Adrenal gland (tissue), 5 donors: ENCODE data around the gene ANKRD6.

Experiments
- POLR2A ChIP-seq, 2 donors: fragments of 450-650 bp; IDR thresholded peaks; one replicate each; pipeline ENCODE4 v1.6.1; 2017; ENCODE audit warnings: antibody characterized with exemption in 2 of 2, mild to moderate bottlenecking in 2 of 2, moderate library complexity in 1 of 2
- TF ChIP-seq, protein P1 (sequence below), 6 experiments: fragments of 450-650 bp in 4 of 6; fragments of 200-600 bp in 2 of 6; sonication (generic) in 1 of 6; IDR thresholded peaks; 1 replicate in 5 of 6; 2 replicates in 1 of 6; pipeline versions ENCODE4 v1.5.1 to v1.8.0; 2016 to 2021; ENCODE audit warnings: antibody characterized with exemption in 6 of 6, mild to moderate bottlenecking in 2 of 6, moderate library complexity in 1 of 6
- donor health status: DM: no; HTN: no; CAD: no.

DNA sequence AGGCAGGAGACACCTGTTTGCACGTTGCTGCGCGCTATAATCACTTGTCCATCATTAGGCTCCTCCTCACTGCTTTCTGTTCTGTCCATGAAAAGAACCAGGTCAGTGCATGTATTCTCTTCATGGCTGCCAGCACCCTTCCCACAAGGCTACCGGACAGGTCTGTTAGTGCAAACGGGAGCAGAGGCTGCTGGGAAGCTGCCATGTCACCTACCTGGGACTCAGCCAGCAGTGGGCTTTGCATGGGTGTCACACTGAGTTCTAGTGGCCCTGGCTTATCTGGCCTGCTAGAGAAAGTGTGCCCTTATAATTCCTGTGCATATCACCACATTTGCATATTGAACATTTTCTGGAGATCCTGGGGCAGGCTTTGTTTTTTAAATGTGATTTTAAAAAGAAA is 180.8 kb downstream of the ANKRD6 start:
- TF ChIP-seq, protein P1, sequence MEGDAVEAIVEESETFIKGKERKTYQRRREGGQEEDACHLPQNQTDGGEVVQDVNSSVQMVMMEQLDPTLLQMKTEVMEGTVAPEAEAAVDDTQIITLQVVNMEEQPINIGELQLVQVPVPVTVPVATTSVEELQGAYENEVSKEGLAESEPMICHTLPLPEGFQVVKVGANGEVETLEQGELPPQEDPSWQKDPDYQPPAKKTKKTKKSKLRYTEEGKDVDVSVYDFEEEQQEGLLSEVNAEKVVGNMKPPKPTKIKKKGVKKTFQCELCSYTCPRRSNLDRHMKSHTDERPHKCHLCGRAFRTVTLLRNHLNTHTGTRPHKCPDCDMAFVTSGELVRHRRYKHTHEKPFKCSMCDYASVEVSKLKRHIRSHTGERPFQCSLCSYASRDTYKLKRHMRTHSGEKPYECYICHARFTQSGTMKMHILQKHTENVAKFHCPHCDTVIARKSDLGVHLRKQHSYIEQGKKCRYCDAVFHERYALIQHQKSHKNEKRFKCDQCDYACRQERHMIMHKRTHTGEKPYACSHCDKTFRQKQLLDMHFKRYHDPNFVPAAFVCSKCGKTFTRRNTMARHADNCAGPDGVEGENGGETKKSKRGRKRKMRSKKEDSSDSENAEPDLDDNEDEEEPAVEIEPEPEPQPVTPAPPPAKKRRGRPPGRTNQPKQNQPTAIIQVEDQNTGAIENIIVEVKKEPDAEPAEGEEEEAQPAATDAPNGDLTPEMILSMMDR (IDR thresholded peaks at IDR 0.05) = no peak
- TF ChIP-seq POLR2A (IDR thresholded peaks at IDR 0.05) = no peak
